Endometrium (tissue), 2 donors: ENCODE results near the gene SNTG2.
"Not testable (repeated sequence)": the region's sequence is repeated elsewhere in the genome, so short reads cannot be mapped to it uniquely, and the experiment has no call there.

Source experiments
- FAIRE-seq: peaks from 2 replicates; lab custom pipeline; 2012; peaks lifted over from hg19 to GRCh38; lab: Jason Lieb, UNC
- donor health status: control.
- donor health status: control.

Gene SNTG2

DNA sequence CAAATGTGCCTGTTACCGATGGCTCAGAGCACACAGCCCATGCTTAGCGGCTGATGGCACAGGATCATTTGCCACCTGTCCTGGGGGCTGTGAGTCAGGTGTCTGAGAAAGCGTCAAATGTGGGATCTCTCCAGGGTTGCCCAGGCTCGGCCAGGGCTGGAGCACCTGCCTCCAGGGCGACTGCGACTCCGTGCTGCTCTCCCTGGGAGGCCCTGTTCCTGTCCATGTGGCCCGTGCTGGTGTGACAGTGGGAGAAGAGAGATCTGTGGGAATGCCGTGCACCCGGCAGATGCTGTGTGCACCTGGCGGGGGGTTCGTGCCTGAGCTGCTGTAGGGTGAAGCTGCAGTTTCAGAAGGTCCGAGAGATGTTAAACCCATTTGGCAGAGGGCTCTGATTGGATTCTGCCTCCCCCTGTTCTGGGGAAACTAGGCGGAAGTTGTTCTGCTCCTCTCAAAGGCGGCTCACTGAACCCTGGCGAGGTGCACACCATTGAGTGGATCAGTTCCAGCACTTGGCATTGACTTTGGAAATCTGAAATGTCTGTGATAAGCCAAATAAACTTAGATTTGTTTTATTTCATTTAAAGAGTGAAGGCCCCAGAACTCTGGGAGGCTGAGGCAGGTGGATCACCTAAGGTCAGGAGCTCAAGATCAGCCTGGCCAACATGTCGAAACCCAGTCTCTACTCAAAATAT is 428.0 kb downstream of the SNTG2 start:
- FAIRE-seq, result no peak

DNA sequence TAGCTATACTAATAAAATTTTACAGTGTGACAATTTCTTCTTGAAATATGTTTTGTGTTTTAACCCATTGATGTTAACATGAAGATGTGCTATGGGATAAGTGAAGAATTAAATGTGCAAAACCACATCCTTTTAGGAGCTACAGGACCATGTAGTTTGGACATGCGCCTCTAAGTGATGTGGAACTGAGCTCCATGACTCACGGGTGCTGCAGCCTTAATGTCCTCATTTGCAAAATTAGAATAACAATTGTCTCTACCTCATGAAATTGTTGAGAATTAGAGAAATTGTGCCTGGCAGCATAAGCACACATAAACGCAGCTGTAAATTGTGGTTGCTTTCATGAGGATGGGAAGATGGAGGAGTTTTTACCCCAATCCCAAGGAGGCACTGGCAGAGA is 431.0 kb downstream of the SNTG2 start:
- no peak for FAIRE-seq

GRCh38 chr2:1387954-1388725 is 437.5 kb downstream of the SNTG2 start:
- FAIRE-seq, result not testable (repeated sequence)

- FAIRE-seq, result not testable (repeated sequence)
Measured at GRCh38 chr2:1390118-1390517, 439.5 kb downstream of the SNTG2 start.

DNA sequence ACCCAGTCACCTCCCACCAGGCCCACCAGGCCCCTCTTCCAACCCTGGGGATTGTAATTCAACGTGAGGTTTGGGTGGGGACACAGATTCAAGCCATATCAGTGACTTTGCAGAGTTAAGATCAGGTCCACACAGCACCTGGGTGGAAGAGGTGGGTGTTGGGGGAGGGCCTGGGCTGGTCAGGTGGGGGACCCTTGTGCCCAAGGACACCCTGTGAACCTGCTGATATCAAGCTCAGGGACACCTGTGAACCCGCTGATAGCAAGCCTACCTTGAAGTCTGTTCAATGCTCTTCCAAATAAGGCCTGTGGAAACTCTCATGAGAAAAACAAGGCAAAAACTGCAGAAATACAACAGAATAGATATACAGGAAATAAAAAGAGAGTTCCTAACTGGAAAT is 442.7 kb downstream of the SNTG2 start:
- no peak for FAIRE-seq

GRCh38 chr2:1394709-1395408 is 444.2 kb downstream of the SNTG2 start:
- FAIRE-seq, result no peak

DNA sequence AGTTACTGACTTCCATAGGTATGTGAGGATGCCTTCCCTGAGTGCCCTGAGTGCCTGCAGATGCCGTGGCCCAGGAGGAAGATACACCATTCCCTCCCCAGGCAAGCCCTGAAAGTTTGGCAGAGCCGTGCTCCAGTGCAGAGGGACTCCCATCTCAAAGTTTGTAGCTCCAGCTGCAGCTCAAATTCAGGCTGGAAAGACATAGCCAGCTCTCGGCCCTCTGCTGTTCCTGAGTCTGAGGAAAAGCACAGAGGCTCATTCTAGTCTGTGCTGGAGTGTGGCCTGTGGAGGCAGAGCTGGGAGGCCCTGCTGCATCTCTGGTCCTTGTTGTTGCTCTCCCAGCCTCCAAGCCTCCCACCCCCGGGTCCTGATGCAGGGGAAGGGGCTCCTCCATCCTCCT is 446.7 kb downstream of the SNTG2 start:
- FAIRE-seq, result no peak

GRCh38 chr2:1398191-1398590 is 447.5 kb downstream of the SNTG2 start:
- FAIRE-seq, result no peak

GRCh38 chr2:1400943-1401735 is 450.5 kb downstream of the SNTG2 start:
- FAIRE-seq, result no peak

GRCh38 chr2:1402064-1402463 is 451.4 kb downstream of the SNTG2 start:
- FAIRE-seq, result no peak

GRCh38 chr2:1403565-1403964 is 452.9 kb downstream of the SNTG2 start:
- FAIRE-seq, result no peak

- no peak for FAIRE-seq
Measured at GRCh38 chr2:1405124-1405523, 454.5 kb downstream of the SNTG2 start.

- FAIRE-seq, result no peak
Measured at GRCh38 chr2:1405967-1406366, 455.3 kb downstream of the SNTG2 start.

- FAIRE-seq, result no peak
Measured at GRCh38 chr2:1406434-1406833, 455.8 kb downstream of the SNTG2 start.

DNA sequence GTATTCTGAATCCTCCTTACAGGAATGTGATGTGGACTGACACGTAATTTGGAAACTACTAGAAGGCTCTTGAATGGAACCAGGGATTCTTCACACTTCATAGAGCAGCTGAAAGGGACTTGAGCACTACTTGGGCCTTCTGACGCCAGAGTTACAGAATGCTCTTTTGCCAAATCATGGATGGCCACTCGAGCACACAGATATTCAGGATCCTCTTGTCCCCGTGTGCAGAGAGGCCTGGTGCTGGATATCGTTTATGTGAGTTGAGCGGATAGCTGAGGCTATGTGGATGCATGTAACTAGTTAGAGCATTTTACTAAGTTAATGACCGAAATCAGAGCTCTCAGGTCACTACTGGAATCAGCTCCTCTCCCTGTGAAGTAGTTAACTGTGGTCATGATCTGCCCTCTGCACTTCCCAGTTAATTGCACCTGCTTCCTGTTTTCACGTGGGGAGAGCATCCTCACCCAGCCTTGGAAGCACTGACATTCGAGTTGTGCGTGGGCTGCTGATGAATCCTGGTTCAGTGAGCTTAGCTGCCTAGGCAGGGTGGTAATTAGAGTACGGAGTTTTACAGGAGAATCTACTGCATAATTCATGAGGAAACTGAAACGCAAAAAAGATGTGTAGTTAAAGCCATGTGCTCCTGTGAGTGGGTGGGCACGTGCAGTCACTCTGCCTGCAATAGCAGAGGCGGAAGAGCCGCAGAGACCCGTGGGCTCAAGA is 457.5 kb downstream of the SNTG2 start:
- no peak for FAIRE-seq

DNA sequence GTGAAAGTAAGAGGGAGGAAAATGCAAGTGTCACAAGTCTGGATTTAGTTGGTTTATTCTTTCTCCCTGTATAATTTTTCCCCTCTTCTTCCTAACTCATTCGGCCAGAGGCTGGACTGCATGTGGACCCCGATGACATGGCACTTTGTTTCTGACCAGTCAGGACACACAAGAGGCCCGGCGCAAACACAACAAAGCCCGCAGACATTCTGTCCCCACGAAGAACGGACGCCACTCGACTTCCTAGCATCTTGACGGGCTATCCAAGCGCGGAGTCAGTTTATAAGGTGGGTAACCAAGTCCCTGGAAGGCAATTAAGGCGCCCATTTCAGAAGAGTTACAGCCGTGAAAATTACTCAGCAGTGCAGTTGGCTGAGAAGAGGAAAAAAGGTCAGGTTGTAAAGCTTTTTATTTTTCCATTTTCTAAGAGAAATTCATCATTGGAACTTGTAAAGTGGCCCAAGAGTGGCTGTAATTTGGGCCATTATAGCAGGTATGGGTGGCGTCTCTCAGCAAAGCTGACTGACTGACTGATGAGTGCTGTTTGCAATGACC is 462.6 kb downstream of the SNTG2 start, which contains the start of gene TPO:
TPO (plus strand) TSS at position 308 of the 555 bp plus-strand sequence. CDS start 946 bp downstream, outside the sequence.
- no peak for FAIRE-seq

- no peak for FAIRE-seq
Measured at GRCh38 chr2:1414121-1414520, 463.5 kb downstream of the SNTG2 start.

GRCh38 chr2:1414901-1415300 is 464.3 kb downstream of the SNTG2 start:
- FAIRE-seq, result not testable (repeated sequence)

DNA sequence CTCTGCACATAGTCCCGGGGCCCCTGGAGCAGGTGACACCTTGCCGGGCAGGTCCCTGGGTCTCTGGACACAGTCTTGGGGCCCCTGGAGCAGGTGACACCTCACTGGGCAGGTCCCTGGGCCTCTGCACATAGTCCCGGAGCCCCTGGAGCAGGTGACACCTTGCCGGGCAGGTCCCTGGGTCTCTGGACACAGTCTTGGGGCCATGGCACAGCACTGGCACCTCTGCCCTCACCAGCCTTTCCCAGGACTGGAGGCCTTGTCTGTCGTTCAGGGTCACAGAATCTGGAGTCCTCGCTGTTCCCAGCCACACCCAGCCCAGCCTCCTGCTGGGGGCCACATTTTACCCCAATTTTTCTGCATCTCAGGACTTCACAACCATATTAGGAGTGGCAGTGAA is 464.9 kb downstream of the SNTG2 start:
- FAIRE-seq, result no peak
